Measurements from ENCODE around the gene SYT11. TPM values are rescaled to one million over a fixed set of nuclear protein-coding genes. Genes with fewer than 3 reads are reported as not detected.
A peak's percentile ranks its signal among the peaks of the same experiment; 100 is the strongest.

Gene SYT11
- total RNA-seq, 1 donor from 2014 or later = 22.3 TPM

- DNase-seq (ENCODE audit: low read depth) = no peak
- H3K27me3 ChIP-seq (ENCODE audit: insufficient read depth, low read length) = no peaks in the 10 kb centered on the region
- H3K9me3 ChIP-seq (ENCODE audit: insufficient read depth, low read depth, low read length) = no peaks in the 10 kb centered on the region
- H3K4me3 ChIP-seq (ENCODE audit: insufficient read depth, low read depth, low read length) = no peak overlapping the region
- no peak overlapping the region for H3K4me3 Mint-ChIP-seq (ENCODE audit: unreplicated experiment)
- no peak overlapping the region for H3K27ac ChIP-seq (ENCODE audit: low read depth, low read length)
- H3K36me3 ChIP-seq (ENCODE audit: insufficient read depth, low read length) = peaks cover 16% of the 10 kb centered on the region
- no peaks in the 10 kb centered on the region for H3K9me3 Mint-ChIP-seq (ENCODE audit: unreplicated experiment)
- no peaks in the 10 kb centered on the region for H3K4me1 ChIP-seq (ENCODE audit: insufficient read depth, low read length)
- FAIRE-seq = no peak
- peaks cover 48% of the 10 kb centered on the region for H4K20me1 ChIP-seq (ENCODE audit: insufficient read depth, low read length)
- peaks cover 26% of the 10 kb centered on the region for H3K36me3 Mint-ChIP-seq (ENCODE audit: low read depth, unreplicated experiment)
- no peak overlapping the region for H3K27ac Mint-ChIP-seq (ENCODE audit: unreplicated experiment)
- TF ChIP-seq CTCF (IDR thresholded peaks at IDR 0.05; ENCODE audit: insufficient read depth, low read depth, low read length) = no peak
- no peak for TF ChIP-seq EZH2 (IDR thresholded peaks at IDR 0.05; ENCODE audit: insufficient read depth, low read length)
- no peaks in the 10 kb centered on the region for H3K27me3 Mint-ChIP-seq (ENCODE audit: low read depth, unreplicated experiment)
- H3K79me2 ChIP-seq (ENCODE audit: insufficient read depth, low read length) = peaks cover 94% of the 10 kb centered on the region
- H3K9ac ChIP-seq (ENCODE audit: low read length) = no peak overlapping the region
- no peak overlapping the region for H3K4me2 ChIP-seq (ENCODE audit: low read length)
- peaks cover 6% of the 10 kb centered on the region for H3K4me1 Mint-ChIP-seq (ENCODE audit: low read depth, unreplicated experiment)
- H2AFZ ChIP-seq (ENCODE audit: low read depth, low read length) = no peak overlapping the region
Observed at GRCh38 chr1:155850345-155850744, 9.0 kb upstream of the SYT11 start.

GRCh38 chr1:155856257-155856974 lies 3.0 kb upstream of the SYT11 start:
- Histone ChIP-seq H3K9ac (ENCODE audit: low read length) (peak overlapping the region; percentile 98), H2AFZ (ENCODE audit: low read depth, low read length) (peak overlapping the region; percentile 98), H3K4me1 (ENCODE audit: insufficient read depth, low read length) (peaks cover 14% of the 10 kb centered on the region), H3K9me3 (ENCODE audit: insufficient read depth, low read depth, low read length) (no peaks in the 10 kb centered on the region), H3K79me2 (ENCODE audit: insufficient read depth, low read length) (peaks cover 53% of the 10 kb centered on the region), H3K4me3 (ENCODE audit: insufficient read depth, low read depth, low read length) (peak overlapping the region; percentile 97), H3K36me3 (ENCODE audit: insufficient read depth, low read length) (peaks cover 12% of the 10 kb centered on the region), H3K27ac (ENCODE audit: low read depth, low read length) (peak overlapping the region; percentile 89), H4K20me1 (ENCODE audit: insufficient read depth, low read length) (peaks cover 14% of the 10 kb centered on the region), H3K4me2 (ENCODE audit: low read length) (peak overlapping the region; percentile 85), H3K27me3 (ENCODE audit: insufficient read depth, low read length) (no peaks in the 10 kb centered on the region)
- no peak for TF ChIP-seq EZH2 (IDR thresholded peaks at IDR 0.05; ENCODE audit: insufficient read depth, low read length)
- TF ChIP-seq CTCF (IDR thresholded peaks at IDR 0.05; ENCODE audit: insufficient read depth, low read depth, low read length) = no peak
- peaks cover 14% of the 10 kb centered on the region for H3K36me3 Mint-ChIP-seq (ENCODE audit: low read depth, unreplicated experiment)
- DNase-seq (ENCODE audit: low read depth) (no peak), FAIRE-seq (no peak)
- peak overlapping the region; percentile 93 for H3K4me3 Mint-ChIP-seq (ENCODE audit: unreplicated experiment)
- no peaks in the 10 kb centered on the region for H3K9me3 Mint-ChIP-seq (ENCODE audit: unreplicated experiment)
- peak overlapping the region; percentile 89 for H3K27ac Mint-ChIP-seq (ENCODE audit: unreplicated experiment)
- H3K27me3 Mint-ChIP-seq (ENCODE audit: low read depth, unreplicated experiment) = no peaks in the 10 kb centered on the region
- H3K4me1 Mint-ChIP-seq (ENCODE audit: low read depth, unreplicated experiment) = peaks cover 12% of the 10 kb centered on the region

All from astrocyte (in vitro differentiated cells and primary cell).